Adrenal gland (tissue), 5 donors: ENCODE measurements around the gene CDH4.

Source experiments
- CTCF ChIP-seq, 6 experiments: fragments of 450-650 bp in 4 of 6; fragments of 200-600 bp in 2 of 6; sonication (generic) in 1 of 6; IDR thresholded peaks; 1 replicate in 5 of 6; 2 replicates in 1 of 6; pipeline versions ENCODE4 v1.5.1 to v1.8.0; 2016 to 2021; ENCODE audit warnings: antibody characterized with exemption in 6 of 6, mild to moderate bottlenecking in 2 of 6, moderate library complexity in 1 of 6
- POLR2A ChIP-seq, 2 donors: fragments of 450-650 bp; IDR thresholded peaks; one replicate each; pipeline ENCODE4 v1.6.1; 2017; ENCODE audit warnings: antibody characterized with exemption in 2 of 2, mild to moderate bottlenecking in 2 of 2, moderate library complexity in 1 of 2
- donor health status: DM: no; HTN: no; CAD: no.

- no peak for TF ChIP-seq CTCF (IDR thresholded peaks at IDR 0.05)
- no peak for TF ChIP-seq POLR2A (IDR thresholded peaks at IDR 0.05)
Observed at GRCh38 chr20:61979701-61980635, 727.9 kb downstream of the CDH4 start.
